Articular chondrocyte of knee joint (primary cell): Measurements from ENCODE around the gene KRTAP10-1. TPM values are rescaled to one million over a fixed set of nuclear protein-coding genes. Genes with fewer than 3 reads are reported as not detected.

ENCODE experiments used
- total RNA-seq: library from RNA; depleted of rRNA; stranded (reverse); fragments of >200 nt; gene quantifications from 2 replicates; pipeline ENCODE4 v1.2.3, GENCODE V29; 2012

The KRTAP10-1 gene, protein sequence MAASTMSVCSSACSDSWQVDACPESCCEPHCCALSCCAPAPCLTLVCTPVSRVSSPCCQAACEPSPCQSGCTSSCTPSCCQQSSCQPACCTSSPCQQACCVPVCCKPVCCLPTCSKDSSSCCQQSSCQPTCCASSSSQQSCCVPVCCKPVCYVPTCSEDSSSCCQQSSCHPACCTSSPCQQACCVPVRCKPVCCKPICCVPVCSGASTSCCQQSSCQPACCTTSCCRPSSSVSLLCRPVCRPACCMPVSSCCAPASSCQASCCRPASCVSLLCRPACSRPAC
- not detected in 2 replicates for total RNA-seq

DNA sequence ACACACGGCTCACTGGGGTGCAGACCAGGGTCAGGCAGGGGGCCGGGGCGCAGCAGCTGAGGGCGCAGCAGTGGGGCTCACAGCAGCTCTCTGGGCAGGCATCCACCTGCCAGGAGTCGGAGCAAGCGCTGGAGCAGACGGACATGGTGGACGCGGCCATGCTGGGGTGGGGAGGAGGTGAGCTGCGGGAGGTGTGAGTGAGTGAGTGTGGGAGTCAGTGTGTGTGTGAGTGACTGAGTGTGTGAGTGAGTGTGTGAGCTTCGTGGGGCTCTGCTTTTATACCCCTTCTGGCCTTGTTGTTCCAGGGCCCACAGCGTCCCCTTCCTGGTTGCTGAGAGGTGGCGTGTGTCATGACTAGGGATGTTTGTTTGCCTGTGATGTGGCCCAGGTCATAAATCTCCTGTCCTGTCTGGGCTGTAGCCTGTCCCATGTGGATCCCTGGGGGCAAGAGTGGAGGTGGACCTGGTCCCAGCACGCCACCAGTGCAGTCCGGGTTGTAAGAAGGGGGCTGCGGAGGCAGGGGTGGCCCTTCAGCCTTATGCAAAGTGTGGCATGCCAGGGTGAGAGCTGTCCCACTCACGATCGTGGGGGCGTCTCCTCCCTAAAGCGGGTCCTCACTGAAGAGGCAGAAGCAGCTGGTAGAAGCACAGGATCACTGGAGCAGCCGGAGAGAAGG lies at the start of gene KRTAP10-1:
TSS of gene KRTAP10-1 (minus strand) at position 205 of the 676 bp plus-strand sequence. CDS start at position 160, 45 bp downstream.

DNA sequence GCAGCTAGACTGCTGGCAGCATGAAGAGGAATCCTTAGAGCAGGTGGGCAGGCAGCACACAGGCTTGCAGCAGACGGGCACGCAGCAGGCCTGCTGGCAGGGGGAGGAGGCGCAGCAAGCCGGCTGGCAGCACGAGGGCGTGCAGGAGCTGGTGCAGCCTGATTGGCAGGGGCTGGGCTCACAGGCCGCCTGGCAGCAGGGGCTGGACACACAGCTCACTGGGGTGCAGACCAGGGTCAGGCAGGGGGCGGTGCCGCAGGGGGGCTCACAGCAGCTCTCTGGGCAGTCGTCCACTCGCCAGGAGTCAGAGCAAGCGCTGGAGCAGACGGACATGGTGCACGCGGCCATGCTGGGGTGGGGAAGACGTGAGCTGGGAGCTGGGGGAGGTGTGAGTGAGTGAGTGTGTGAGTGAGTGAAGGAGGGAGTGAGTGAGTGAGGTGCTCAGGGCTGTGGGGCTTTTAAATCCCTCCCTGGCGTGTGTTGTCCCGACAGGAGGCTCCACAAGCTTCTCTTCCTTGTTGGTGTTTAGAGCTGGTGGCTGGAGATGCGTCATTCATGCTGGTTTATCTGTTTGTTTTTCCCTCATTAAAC lies 40.3 kb upstream of the KRTAP10-1 start, which contains the start of gene KRTAP10-5:
TSS of gene KRTAP10-5 (minus strand) at position 374 of the 591 bp plus-strand sequence. CDS start at position 348, 26 bp downstream.

DNA sequence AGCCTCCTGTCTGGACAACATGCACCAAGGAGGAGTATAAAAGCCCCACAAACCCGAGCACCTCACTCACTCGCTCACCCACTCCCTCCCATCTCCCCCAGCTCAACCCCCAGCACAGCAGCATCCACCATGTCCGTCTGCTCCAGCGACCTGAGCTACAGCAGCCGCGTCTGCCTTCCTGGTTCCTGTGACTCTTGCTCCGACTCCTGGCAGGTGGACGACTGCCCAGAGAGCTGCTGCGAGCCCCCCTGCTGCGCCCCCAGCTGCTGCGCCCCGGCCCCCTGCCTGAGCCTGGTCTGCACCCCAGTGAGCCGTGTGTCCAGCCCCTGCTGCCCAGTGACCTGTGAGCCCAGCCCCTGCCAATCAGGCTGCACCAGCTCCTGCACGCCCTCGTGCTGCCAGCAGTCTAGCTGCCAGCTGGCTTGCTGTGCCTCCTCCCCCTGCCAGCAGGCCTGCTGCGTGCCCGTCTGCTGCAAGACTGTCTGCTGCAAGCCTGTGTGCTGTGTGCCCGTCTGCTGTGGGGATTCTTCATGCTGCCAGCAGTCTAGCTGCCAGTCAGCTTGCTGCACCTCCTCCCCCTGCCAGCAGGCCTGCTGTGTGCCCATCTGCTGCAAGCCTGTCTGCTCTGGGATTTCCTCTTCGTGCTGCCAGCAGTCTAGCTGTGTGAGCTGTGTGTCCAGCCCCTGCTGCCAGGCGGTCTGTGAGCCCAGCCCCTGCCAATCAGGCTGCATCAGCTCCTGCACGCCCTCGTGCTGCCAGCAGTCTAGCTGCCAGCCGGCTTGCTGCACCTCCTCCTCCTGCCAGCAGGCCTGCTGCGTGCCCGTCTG lies 33.8 kb upstream of the KRTAP10-1 start, which contains the start of gene KRTAP10-4:
TSS of gene KRTAP10-4 (plus strand) at position 100 of the 827 bp plus-strand sequence. CDS start at position 130, 30 bp downstream.

DNA sequence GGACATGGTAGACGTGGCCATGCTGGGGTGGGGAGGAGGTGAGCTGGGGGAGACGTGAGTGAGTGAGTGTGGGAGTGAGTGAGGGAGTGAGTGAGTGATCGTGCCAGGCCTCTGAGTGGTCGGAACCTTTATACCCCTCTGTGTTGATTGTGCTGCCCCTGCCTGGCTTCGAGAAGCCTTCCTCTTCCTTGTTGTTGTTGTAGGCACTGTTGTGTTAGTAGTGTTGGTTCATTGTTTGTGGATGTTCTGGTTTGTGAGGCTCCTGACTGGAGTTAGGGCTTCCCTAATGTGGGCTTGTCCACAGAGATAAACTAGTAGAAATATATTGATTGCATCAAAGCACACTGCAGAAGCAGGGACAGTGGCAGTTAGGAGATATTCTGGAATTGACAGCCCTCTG lies 18.7 kb upstream of the KRTAP10-1 start, which contains the start of gene KRTAP10-3:
TSS of gene KRTAP10-3 (minus strand) at position 101 of the 400 bp plus-strand sequence. CDS start at position 21, 80 bp downstream.

DNA sequence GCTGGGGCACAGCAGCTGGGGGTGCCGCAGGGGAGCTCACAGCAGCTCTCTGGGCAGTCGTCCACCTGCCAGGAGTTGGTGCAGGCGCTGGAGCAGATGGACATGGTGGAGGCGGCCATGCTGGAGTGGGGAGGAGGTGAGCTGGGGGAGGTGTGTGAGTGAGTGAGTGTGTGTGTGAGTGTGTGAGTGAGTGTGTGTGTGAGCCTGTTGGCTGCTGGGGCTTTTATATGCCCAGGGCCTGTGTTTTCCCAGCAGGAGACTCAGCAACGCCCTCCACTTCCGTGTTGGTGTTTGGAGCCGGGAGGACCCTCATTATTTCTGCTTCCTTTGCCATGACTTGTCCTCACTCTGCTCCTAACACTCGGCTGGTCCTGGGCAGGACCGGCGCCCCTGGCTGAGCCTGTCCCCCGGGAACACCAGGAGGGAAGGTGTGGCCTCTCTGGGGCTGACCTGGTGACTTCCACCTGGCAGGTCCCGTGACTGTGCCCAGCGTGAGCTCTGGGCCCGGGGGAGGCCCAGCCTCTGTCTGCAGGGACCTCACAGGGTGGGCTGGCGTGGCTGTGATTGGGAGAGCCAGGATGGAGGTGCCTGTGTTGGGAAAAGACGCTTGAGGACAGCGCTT lies 11.5 kb upstream of the KRTAP10-1 start, which contains the start of gene KRTAP10-2:
TSS of gene KRTAP10-2 (minus strand) at position 166 of the 622 bp plus-strand sequence. CDS start at position 119, 47 bp downstream.

Other genes starting within 250 kb of the KRTAP10-1 start
- 116 and 121 TPM in 2 replicates for gene PFKL, start 240.1 kb downstream of the KRTAP10-1 start, total RNA-seq
- 8.3 and 12.3 TPM in 2 replicates for gene CFAP410, start 200.8 kb downstream of the KRTAP10-1 start, total RNA-seq
- gene TRPM2, start 186.6 kb downstream of the KRTAP10-1 start, total RNA-seq, result under 0.01 TPM in 1 of 2 replicates, not detected in the other
- 0.22 and 0.26 TPM in 2 replicates for gene LRRC3, start 84.7 kb downstream of the KRTAP10-1 start, total RNA-seq
- not detected in 2 replicates for gene KRTAP10-2, start 11.3 kb upstream of the KRTAP10-1 start, total RNA-seq
- not detected in 2 replicates for gene KRTAP10-3, start 18.6 kb upstream of the KRTAP10-1 start, total RNA-seq
- gene KRTAP10-4, start 33.5 kb upstream of the KRTAP10-1 start, total RNA-seq, result not detected in 2 replicates
- gene KRTAP10-5, start 40.4 kb upstream of the KRTAP10-1 start, total RNA-seq, result not detected in 2 replicates
- gene KRTAP10-6, start 52.3 kb upstream of the KRTAP10-1 start, total RNA-seq, result not detected in 2 replicates
- gene KRTAP10-7, start 60.4 kb upstream of the KRTAP10-1 start, total RNA-seq, result not detected in 2 replicates
- not detected in 2 replicates for gene KRTAP10-8, start 71.9 kb upstream of the KRTAP10-1 start, total RNA-seq
- not detected in 2 replicates for gene KRTAP10-9, start 86.9 kb upstream of the KRTAP10-1 start, total RNA-seq
- not detected in 2 replicates for gene KRTAP10-10, start 97.2 kb upstream of the KRTAP10-1 start, total RNA-seq
- gene KRTAP10-11, start 106.2 kb upstream of the KRTAP10-1 start, total RNA-seq, result not detected in 2 replicates
- not detected in 2 replicates for gene KRTAP12-4, start 114.5 kb upstream of the KRTAP10-1 start, total RNA-seq
- gene KRTAP12-3, start 117.7 kb upstream of the KRTAP10-1 start, total RNA-seq, result not detected in 2 replicates
- gene KRTAP12-2, start 126.7 kb upstream of the KRTAP10-1 start, total RNA-seq, result not detected in 2 replicates
- not detected in 2 replicates for gene KRTAP12-1, start 142.0 kb upstream of the KRTAP10-1 start, total RNA-seq
- not detected in 2 replicates for gene KRTAP10-12, start 157.0 kb upstream of the KRTAP10-1 start, total RNA-seq
- not detected in 2 replicates for gene TSPEAR, start 171.4 kb upstream of the KRTAP10-1 start, total RNA-seq